Renal cortex interstitium (tissue), 11 donors: Measurements from ENCODE around the gene CRTC3. TPM values are rescaled to one million over a fixed set of nuclear protein-coding genes. Genes with fewer than 3 reads are reported as not detected.
"Not testable (repeated sequence)": the region's sequence is repeated elsewhere in the genome, so short reads cannot be mapped to it uniquely, and the experiment has no call there.

Source experiments
- DNase-seq, 11 donors: peaks; one replicate each; pipeline ENCODE4 v3.0.0-alpha.2; 2013; ENCODE audit warnings: low read depth in 9 of 11, low spot score in 4 of 11; ENCODE audit errors: extremely low read depth in 1 of 11
- polyA plus RNA-seq, 3 donors: library from polyadenylated mRNA; unstranded; fragments of 120-200 nt; gene quantifications; one replicate each; pipeline ENCODE4 v1.2.1, GENCODE V29; 2013; ENCODE audit not compliant: insufficient read length in 3 of 3

CRTC3 gene
- polyA plus RNA-seq, 3 donors, result 29.1 to 35.4 (median 32.5) TPM

DNA sequence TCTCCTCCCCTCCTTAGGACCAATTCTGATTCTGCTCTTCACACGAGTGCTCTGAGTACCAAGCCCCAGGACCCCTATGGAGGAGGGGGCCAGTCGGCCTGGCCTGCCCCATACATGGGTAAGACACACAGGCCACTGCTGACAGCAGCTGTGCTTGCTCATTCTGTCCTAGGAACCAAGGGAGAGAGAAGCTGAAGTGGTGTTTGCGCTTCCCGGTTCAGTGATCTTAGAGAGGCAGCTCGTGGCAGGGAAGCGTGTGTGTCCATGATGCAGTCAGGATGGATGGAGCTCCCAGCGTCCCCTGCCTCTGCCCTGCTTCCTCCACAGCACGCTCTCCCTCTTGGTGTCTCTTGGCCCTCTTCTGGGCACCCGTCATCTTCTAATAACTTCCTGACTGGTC is 77.6 kb downstream of the CRTC3 start:
- DNase-seq, result no peak

DNA sequence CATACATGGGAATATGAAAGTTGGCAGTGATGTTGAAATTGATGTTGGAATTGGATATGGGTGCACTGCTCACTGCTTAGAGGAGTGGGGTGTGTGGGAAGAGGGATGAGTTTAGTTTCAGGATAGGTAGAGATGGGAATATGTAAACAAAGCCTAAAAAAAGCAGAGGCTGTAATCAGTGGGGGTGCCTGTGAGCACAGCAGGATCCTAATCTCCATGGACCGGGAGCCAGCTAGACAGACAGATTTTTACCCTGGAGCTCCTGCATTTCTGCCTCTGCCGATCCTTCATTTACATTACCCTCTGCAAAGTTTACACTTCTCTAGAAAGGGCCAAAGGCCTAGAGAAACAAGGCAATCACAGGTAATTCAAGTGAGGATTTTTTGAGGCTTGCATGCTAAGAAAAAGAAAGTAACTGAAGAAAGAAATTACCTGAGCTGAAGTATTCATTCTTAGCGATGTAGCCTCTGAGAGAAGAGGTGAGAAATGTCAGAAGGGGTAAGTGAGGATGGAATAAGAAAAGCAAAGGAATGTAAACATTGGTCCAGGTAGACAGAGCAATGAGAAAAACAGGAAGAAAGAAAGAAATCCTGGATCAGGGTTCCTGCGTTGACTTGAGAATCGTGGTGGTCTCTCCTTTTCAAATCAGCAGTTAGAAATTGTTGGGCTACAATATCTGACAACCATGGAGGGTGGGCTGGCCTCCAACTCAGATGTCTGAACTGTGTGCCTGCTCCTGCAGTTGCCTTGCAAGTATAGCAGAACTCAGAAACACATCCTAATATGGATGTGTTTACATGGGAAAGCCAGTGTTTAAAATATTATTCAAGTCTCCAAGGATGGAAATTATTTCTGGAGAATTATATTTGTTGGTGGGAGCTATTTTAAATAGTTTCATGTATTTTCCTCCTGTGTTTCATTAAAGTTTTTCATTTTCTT is 79.8 kb downstream of the CRTC3 start:
- no peak for DNase-seq

DNA sequence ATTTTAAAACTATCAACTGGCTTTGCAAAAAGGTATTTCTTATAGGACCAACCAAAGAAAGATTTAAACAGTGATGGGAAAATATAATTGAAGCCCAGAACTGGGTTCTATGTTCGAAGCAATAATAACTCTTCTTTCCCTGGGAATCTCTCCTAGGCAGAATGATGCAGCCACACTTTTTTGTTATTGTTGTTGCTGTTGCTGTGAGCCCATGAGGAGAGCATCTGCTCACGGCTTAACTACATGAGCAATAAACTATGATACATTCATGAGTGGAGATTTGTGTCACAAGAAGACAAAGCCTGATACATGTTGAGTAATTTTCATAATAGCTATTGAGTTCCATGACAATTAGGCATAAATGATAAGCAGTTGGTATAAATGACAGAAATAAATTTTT is 80.5 kb downstream of the CRTC3 start:
- DNase-seq, result no peak

DNA sequence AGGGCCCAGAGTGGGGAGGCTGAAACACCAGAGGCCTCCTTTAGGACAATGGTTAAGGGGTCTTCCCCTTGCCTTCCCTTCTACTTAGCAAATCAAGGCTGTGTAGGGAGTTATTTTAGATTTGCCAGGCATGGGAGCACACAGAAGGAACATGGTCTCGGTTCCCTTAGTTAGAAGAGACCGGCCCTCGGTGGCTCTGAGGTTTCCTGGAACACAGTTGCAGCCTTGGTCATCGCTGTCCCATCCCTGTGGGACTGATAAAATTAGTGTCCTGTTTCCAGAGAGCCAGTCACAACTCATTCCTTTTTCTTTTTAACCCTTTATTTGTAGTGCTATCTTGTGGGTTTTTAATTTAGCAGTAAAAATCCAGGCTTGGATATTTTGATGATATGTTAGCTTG is 81.4 kb downstream of the CRTC3 start:
- no peak for DNase-seq

DNA sequence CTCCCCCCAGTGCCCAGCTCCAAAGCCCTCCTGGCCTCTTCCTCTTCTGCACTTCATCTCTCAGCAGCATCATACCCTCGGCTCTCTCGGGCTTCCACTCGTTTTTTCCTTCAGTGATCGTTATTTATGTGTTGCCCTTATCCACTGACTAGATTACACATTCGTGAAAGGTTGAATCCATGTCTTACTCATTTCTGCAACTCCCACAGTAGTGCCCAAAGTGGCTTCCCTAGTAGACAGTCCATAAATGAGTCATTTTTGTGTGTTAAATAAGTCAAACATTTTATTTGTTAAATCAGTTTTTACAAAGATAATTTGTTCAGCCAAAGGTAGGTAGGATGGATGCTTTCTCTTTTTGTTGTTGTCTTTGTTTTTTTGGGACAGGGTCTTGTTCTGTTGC is 87.4 kb downstream of the CRTC3 start:
- DNase-seq, result no peak

DNA sequence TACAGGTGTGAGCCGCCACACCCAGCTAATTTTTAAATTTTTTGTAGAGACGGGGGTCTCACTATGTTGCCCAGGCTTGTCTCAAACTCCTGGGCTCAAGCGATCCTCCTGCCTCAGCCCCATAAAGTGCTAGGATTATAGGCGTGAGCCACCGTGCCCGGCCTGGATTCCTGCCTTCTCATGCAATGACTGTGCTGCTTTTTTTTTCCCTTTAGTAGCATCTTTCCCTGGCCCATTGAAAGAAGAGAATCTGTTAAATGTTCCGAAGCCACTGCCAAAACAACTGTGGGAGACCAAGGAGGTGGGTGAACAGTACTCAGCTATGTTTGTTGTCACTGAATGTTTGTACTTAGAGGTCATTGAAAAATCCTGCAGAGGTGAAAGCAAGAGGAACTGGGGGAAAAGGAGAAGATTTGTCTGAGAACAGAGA is 88.0 kb downstream of the CRTC3 start:
- no peak for DNase-seq

DNA sequence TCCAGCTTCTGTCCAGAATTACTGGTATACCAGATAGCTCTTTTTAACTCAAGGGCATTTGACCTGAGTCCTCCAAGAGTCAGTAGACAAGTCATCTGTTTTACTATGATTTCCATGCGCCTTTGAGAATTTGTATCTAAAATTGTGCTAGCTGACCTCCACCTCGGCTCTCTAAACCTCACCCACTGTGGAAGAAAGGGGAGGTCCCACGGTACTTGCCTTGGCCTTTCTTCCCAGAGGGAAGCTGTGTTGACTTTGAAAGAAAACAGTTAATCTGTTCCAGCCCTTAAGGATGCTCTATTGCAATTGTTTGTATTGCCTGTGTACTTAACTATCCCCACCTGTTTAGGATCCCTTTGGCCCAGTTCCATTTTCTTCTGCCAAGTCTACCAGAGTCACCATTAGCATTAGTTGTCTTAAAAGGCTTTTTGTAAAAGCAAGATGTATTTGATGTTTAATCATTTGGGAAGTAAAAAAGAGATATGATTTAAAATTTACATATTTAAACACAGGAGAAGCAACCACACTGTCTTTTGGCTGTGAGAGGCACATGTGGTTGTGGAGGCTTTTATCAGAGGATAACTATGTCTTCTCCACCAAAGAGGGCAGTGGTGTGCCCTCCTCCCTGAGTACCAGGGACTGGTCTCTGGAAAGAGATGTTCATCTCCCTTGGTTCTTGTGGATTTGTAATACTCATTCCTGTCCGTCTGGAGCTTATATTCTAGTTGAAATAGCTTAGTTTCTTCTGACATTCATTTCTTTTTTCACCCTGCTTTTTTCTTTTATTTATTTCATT is 88.8 kb downstream of the CRTC3 start:
- DNase-seq, result no peak

DNA sequence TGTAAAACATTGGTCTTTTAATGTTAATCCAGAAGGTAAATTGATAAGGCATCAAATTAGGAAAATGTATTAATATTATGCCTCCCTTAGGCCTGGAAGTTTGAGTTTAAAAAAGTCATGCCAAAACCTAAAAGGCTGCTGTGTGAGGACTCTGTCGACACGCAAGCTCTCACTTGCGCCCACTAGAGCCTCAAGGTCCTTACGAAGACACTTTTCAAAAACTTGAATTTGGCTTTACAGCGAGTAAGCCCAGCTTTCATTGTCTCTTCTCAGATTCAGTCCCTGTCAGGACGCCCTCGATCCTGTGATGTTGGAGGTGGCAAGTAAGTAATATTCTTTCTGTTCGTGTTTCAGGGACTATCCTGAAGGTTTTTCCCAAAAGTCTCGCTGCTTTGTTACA is 89.7 kb downstream of the CRTC3 start:
- no peak for DNase-seq

DNA sequence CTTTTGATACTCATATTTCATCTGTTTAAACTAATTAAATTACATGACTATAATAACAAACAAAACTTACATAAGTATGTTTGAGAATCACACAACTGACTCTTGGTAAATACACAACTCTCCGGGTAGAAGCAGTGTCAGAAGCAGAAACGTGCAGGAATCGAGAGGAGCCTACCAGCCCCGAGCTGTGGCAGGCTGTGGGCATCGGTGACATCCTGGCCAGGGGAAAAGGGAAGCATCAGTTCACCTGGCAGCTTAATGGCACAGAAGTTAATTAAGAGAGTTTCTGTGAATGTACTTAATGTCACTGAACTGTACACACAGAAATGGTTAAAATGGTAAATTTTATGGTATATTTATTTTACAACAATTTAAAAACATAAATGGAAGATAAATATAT is 90.2 kb downstream of the CRTC3 start:
- DNase-seq, result no peak

DNA sequence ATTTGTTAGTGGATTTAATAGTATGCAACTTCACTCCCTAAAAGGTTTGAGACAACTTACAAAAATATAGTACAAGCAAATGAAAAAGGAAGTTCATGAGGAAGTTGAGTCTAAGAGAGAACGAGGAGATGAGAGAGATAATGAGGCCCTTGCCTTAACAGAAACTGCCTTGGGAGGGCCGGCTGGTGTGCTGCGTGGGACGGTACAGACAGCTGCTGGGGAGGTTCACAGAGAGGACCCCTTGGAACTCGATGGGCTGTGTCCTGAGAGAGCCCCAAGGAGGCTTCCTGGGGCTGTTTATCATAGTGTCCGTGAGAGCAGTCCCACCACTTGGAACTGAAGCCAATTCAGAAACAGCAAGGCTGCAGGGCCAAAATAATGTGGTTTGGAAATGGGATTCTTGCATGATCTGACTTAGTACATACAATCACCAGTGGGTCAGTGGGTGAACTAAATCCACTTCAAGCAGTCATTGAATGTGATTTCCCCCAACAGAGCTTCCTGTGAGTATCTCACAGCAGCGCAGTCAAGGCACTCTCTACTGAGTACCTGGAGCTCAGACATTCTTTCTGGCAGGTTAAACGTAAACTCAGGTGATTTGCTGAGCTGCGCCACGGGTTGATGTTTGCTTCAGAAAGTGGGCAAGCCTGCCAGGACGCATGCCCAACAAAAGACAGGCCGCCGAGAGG is 90.8 kb downstream of the CRTC3 start:
- DNase-seq, result peak in 5 of 11 donors; percentile 12 to 32 (median 24)

DNA sequence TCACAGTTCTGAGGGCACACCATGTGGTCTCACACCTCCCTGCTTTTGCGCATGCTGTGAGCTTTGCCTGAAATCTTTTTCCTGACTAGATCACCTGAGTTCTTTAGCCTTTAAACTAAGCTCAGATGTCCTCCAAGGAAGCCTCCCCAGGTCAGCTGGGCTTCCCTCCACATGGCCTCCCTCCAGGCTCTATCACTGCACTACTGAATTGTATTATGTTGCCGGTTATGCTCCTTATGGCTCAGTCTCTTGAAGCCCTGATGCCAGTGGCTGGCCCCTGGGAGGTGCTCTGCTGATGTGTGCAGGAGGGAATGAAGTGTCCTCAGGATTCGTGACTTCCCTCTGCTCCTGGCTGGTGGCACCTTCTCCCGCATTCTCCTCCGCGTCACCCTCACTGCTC is 94.1 kb downstream of the CRTC3 start:
- DNase-seq, result no peak

DNA sequence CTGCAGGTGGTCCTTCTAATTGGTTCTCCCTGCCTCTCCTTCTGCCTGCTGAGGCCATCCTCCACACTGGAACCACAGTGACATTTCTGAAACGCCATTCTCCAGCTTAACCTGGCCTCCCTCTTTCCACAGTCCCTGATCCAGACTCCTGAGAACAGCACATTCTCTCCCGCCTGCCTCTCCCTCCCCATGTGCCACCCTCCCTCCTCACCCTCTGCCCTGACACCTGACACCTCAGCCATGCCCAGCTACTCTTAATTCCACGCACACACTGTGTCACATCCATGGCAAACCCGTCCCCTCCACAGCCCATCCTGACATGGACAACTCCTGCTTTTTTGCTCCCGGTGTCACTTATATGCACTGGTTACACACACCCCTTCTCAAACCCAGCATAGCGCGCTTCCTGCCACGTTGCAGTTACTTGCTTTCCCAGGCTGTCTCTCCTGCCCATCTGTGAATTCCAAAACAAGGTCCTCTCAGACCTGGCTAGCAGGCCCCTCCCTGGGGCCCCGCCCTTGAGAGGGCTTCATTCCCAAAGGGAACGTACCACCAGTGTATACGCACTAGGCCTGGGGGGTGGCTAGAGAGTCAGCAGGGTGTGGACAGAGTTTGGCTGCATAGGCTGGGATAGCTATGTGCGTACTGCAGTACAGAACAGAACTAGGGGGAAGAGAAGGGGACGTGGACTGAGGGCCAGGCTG is 94.7 kb downstream of the CRTC3 start:
- DNase-seq, result no peak

DNA sequence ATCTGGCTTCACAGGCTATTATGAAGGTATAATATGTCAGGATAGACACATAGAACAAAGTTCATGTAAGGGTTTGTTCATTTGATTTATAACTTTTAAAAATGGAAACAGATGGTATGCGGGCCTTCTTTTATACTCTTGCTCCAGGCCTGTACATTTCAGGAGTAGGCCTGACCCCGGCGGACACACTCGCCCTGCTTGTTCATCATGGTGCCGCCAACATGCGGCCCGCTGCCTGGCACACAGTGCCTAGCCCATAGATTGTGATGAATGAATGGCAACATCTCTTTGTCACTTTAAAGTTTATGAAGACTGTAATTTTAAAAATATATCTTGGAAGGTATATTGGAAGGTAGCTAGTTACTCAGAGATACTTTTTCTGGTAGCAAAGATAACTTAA is 95.3 kb downstream of the CRTC3 start:
- no peak for DNase-seq

DNA sequence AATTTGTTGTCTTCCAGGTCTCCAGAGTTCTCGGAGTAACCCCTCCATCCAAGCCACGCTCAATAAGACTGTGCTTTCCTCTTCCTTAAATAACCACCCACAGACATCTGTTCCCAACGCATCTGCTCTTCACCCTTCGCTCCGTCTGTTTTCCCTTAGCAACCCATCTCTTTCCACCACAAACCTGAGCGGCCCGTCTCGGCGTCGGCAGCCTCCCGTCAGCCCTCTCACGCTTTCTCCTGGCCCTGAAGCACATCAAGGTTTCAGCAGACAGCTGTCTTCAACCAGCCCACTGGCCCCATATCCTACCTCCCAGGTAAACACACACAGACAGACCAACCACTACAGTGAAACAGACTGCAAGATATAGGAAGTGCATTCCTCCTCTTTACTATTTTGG is 99.5 kb downstream of the CRTC3 start:
- DNase-seq, result no peak

DNA sequence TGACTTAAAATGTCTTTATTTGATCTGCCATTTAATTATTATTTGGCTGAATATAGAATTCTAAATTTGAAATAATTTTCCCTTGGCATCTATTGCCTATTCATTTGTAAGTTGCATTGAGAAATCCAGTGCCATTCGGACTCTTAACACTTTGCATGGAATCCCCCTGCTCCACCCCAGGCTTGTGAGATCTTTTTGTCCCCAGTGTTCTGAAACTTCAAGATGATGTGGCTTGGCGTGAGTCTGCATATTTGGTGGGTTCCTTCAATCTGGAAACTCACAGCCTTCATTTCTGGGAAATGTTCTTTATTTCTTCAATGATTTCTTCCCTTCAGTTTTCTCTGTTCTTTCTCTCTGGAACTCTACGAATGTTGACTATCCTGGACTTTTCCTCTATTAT is 103.6 kb downstream of the CRTC3 start:
- no peak for DNase-seq

DNA sequence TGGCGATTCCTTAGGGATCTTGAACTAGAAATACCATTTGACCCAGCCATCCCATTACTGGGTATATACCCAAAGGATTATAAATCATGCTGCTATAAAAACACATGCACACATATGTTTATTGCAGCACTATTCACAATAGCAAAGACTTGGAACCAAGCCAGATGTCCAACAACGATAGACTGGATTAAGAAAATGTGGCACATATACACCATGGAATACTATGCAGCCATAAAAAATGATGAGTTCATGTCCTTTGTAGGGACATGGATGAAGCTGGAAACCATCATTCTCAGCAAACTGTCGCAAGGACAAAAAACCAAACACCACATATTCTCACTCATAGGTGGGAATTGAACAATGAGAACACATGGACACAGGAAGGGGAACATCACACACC is 107.3 kb downstream of the CRTC3 start:
- DNase-seq, result not testable (repeated sequence)

DNA sequence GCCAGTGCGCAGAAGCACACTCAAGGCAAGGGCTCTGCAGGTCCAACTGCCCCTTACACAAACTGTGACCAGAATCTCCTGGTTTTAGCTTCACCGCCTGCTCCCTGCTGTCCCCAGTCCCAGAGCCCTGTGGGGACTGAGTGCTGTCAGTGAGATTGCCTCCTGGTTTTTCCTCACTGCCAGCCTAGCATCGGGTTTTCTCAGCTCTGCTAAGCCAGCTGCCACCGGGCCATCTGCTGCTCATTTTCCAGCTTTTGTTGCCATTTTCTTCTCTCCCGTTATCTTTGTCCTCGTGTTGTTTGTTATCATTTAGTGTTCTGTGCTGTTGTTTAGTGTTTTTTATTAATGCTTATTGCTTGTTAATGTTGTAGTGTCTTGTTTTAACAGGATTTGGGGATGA is 108.0 kb downstream of the CRTC3 start:
- DNase-seq, result no peak

DNA sequence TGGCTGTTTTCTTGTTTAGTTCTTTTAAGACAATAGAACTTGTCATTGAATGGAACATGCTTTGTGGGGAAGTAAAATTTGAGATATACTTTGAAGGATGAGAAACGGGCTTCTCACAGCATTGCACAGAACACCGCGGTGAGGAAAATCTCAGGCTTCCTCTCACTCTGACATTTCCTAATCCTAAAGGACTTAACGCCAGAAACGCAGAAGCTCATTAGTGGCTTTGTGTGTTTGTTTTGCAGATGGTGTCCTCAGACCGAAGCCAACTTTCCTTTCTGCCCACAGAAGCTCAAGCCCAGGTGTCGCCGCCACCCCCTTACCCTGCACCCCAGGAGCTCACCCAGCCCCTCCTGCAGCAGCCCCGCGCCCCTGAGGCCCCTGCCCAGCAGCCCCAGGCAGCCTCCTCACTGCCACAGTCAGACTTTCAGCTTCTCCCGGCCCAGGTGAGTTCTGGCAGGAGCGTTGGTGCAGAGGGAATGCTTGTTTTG is 108.5 kb downstream of the CRTC3 start:
- no peak for DNase-seq

DNA sequence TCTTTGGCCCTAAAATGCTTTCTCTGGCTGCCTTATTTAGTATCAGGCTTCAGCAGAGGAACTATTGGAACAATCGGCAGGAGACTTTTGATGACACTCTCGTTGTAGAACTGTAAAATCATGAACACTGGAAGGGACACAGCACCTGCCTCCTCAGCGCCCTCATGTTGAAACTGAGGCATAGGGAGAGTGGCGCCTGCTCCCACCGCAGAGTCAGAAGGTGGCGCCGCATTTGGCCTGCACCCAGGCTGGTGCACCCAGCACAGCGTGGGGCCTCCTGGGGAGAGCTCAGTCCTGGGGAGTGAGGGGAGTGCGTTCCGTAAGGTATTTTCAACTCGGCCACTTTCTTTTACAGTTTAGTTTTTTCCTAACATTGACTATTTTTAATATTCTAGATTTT is 109.2 kb downstream of the CRTC3 start:
- no peak for DNase-seq
